BLaER1 (cell line): ENCODE measurements around the gene MAP4.

Experiments
- H3K27ac ChIP-seq: shearing (Covaris generic); formaldehyde crosslinking; 2 replicates; pipeline ENCODE4 v1.8.1; 2022
- H3K27me3 ChIP-seq: shearing (Covaris generic); formaldehyde crosslinking; 2 replicates; pipeline ENCODE4 v1.8.1; 2022
- H3K36me3 ChIP-seq: shearing (Covaris generic); formaldehyde crosslinking; 2 replicates; pipeline ENCODE4 v1.8.1; 2022
- H3K4me1 ChIP-seq: shearing (Covaris generic); formaldehyde crosslinking; 2 replicates; pipeline ENCODE4 v1.8.1; 2022
- H3K4me2 ChIP-seq: shearing (Covaris generic); formaldehyde crosslinking; 2 replicates; pipeline ENCODE4 v1.8.1; 2022
- H3K4me3 ChIP-seq: shearing (Covaris generic); formaldehyde crosslinking; 2 replicates; pipeline ENCODE4 v1.8.1; 2022
- H3K9ac ChIP-seq: shearing (Covaris generic); formaldehyde crosslinking; 2 replicates; pipeline ENCODE4 v1.8.1; 2022
- H3K9me3 ChIP-seq: shearing (Covaris generic); formaldehyde crosslinking; 2 replicates; pipeline ENCODE4 v1.8.1; 2022
- H4K20me1 ChIP-seq: shearing (Covaris generic); formaldehyde crosslinking; 2 replicates; pipeline ENCODE4 v1.8.1; 2022
- Cebpa-rat ChIP-seq: shearing (Covaris generic); IDR thresholded peaks from 2 replicates; pipeline ENCODE4 v1.8.1; 2022

Gene MAP4

GRCh38 chr3:48001991-48002390 is 14.2 kb downstream of the MAP4 start:
- H3K27me3 ChIP-seq, result no peaks in the 10 kb centered on the region
- H3K36me3 ChIP-seq, result peaks cover 9% of the 10 kb centered on the region
- H3K4me1 ChIP-seq, result peaks cover 7% of the 10 kb centered on the region; the same call in 1 of the 2 replicates
- no peak for TF ChIP-seq Cebpa-rat
- H3K4me2 ChIP-seq, result no peak overlapping the region
- no peak overlapping the region for H3K4me3 ChIP-seq
- no peak overlapping the region for H3K9ac ChIP-seq
- no peak overlapping the region for H3K27ac ChIP-seq
- H4K20me1 ChIP-seq, result peaks cover 75% of the 10 kb centered on the region
- H3K9me3 ChIP-seq, result no peaks in the 10 kb centered on the region

GRCh38 chr3:48000212-48000611 is 16.0 kb downstream of the MAP4 start:
- peaks cover 7% of the 10 kb centered on the region; the same call in 1 of the 2 replicates for H3K4me1 ChIP-seq
- H3K4me3 ChIP-seq, result no peak overlapping the region
- TF ChIP-seq Cebpa-rat, result no peak
- no peak overlapping the region for H3K27ac ChIP-seq
- H4K20me1 ChIP-seq, result peaks cover 58% of the 10 kb centered on the region
- H3K9me3 ChIP-seq, result no peaks in the 10 kb centered on the region
- no peak overlapping the region for H3K9ac ChIP-seq
- H3K4me2 ChIP-seq, result no peak overlapping the region
- no peaks in the 10 kb centered on the region for H3K27me3 ChIP-seq
- peaks cover 22% of the 10 kb centered on the region for H3K36me3 ChIP-seq

GRCh38 chr3:47996440-47996839 is 19.8 kb downstream of the MAP4 start:
- peaks cover 53% of the 10 kb centered on the region for H3K36me3 ChIP-seq
- no peak overlapping the region for H3K9ac ChIP-seq
- no peak overlapping the region for H3K4me3 ChIP-seq
- H3K27ac ChIP-seq, result no peak overlapping the region
- H3K27me3 ChIP-seq, result no peaks in the 10 kb centered on the region
- H3K4me2 ChIP-seq, result no peak overlapping the region
- H3K9me3 ChIP-seq, result no peaks in the 10 kb centered on the region
- H4K20me1 ChIP-seq, result peaks cover 49% of the 10 kb centered on the region
- H3K4me1 ChIP-seq, result peaks cover 7% of the 10 kb centered on the region; the same call in 1 of the 2 replicates
- TF ChIP-seq Cebpa-rat, result no peak

GRCh38 chr3:47994180-47994579 is 22.0 kb downstream of the MAP4 start:
- peaks cover 58% of the 10 kb centered on the region for H3K36me3 ChIP-seq
- peaks cover 7% of the 10 kb centered on the region; the same call in 1 of the 2 replicates for H3K4me1 ChIP-seq
- no peak overlapping the region for H3K4me3 ChIP-seq
- no peaks in the 10 kb centered on the region for H3K27me3 ChIP-seq
- no peak for TF ChIP-seq Cebpa-rat
- no peak overlapping the region for H3K27ac ChIP-seq
- no peak overlapping the region for H3K4me2 ChIP-seq
- peaks cover 49% of the 10 kb centered on the region for H4K20me1 ChIP-seq
- H3K9ac ChIP-seq, result no peak overlapping the region
- no peaks in the 10 kb centered on the region for H3K9me3 ChIP-seq

GRCh38 chr3:47991341-47991740 is 24.9 kb downstream of the MAP4 start:
- Histone ChIP-seq H4K20me1 (peaks cover 32% of the 10 kb centered on the region; the same call in 1 of the 2 replicates), H3K27ac (no peak overlapping the region), H3K9me3 (no peaks in the 10 kb centered on the region), H3K9ac (no peak overlapping the region), H3K4me3 (no peak overlapping the region), H3K4me2 (no peak overlapping the region), H3K4me1 (peaks cover 5% of the 10 kb centered on the region; the same call in 1 of the 2 replicates), H3K36me3 (peaks cover 62% of the 10 kb centered on the region), H3K27me3 (no peaks in the 10 kb centered on the region)
- no peak for TF ChIP-seq Cebpa-rat

GRCh38 chr3:47989981-47990440 is 26.2 kb downstream of the MAP4 start:
- Histone ChIP-seq H3K9me3 (no peaks in the 10 kb centered on the region), H3K4me3 (no peak overlapping the region), H3K4me1 (peaks cover 5% of the 10 kb centered on the region; the same call in 1 of the 2 replicates), H3K4me2 (no peak overlapping the region), H3K9ac (no peak overlapping the region), H3K36me3 (peaks cover 49% of the 10 kb centered on the region), H4K20me1 (peaks cover 32% of the 10 kb centered on the region; the same call in 1 of the 2 replicates), H3K27ac (no peak overlapping the region), H3K27me3 (no peaks in the 10 kb centered on the region)
- no peak for TF ChIP-seq Cebpa-rat

- Histone ChIP-seq H3K4me3 (no peak overlapping the region), H3K9me3 (no peaks in the 10 kb centered on the region), H3K27ac (no peak overlapping the region), H3K4me1 (peaks cover 5% of the 10 kb centered on the region; the same call in 1 of the 2 replicates), H3K4me2 (no peak overlapping the region), H3K27me3 (no peaks in the 10 kb centered on the region), H3K36me3 (peaks cover 15% of the 10 kb centered on the region; the same call in 1 of the 2 replicates), H3K9ac (no peak overlapping the region), H4K20me1 (peaks cover 30% of the 10 kb centered on the region; the same call in 1 of the 2 replicates)
- no peak for TF ChIP-seq Cebpa-rat
Measured at GRCh38 chr3:47985381-47985780, 30.8 kb downstream of the MAP4 start.

GRCh38 chr3:47984075-47984728 is 32.0 kb downstream of the MAP4 start:
- Histone ChIP-seq H3K36me3 (peaks cover 15% of the 10 kb centered on the region; the same call in 1 of the 2 replicates), H3K4me3 (no peak overlapping the region), H3K4me2 (no peak overlapping the region), H4K20me1 (peaks cover 22% of the 10 kb centered on the region; the same call in 1 of the 2 replicates), H3K27ac (no peak overlapping the region), H3K9ac (no peak overlapping the region), H3K9me3 (no peaks in the 10 kb centered on the region), H3K27me3 (no peaks in the 10 kb centered on the region), H3K4me1 (peaks cover 5% of the 10 kb centered on the region; the same call in 1 of the 2 replicates)
- TF ChIP-seq Cebpa-rat, result no peak

GRCh38 chr3:47980795-47981194 is 35.4 kb downstream of the MAP4 start:
- H3K4me3 ChIP-seq, result no peak overlapping the region
- H3K4me1 ChIP-seq, result peaks cover 17% of the 10 kb centered on the region
- H3K27ac ChIP-seq, result no peak overlapping the region
- no peaks in the 10 kb centered on the region for H3K27me3 ChIP-seq
- no peak overlapping the region for H3K4me2 ChIP-seq
- H3K9me3 ChIP-seq, result no peaks in the 10 kb centered on the region
- peaks cover 22% of the 10 kb centered on the region; the same call in 1 of the 2 replicates for H4K20me1 ChIP-seq
- no peak for TF ChIP-seq Cebpa-rat
- H3K36me3 ChIP-seq, result 0 out of 2 replicates have a peak, but pooled peaks cover 6% of the 10 kb centered on the region
- H3K9ac ChIP-seq, result no peak overlapping the region

- no peak for TF ChIP-seq Cebpa-rat
- Histone ChIP-seq H3K36me3 (peaks cover 13% of the 10 kb centered on the region; the same call in 1 of the 2 replicates), H4K20me1 (peaks cover 21% of the 10 kb centered on the region; the same call in 1 of the 2 replicates)
Measured at GRCh38 chr3:47979070-47979469, 37.1 kb downstream of the MAP4 start.

More at GRCh38 chr3:47979070-47979469, 37.1 kb downstream of the MAP4 start:
- Histone ChIP-seq H3K27me3 (no peaks in the 10 kb centered on the region), H3K4me1 (peaks cover 24% of the 10 kb centered on the region), H3K27ac (no peak overlapping the region), H3K4me2 (no peak overlapping the region), H3K9ac (no peak overlapping the region), H3K4me3 (no peak overlapping the region), H3K9me3 (no peaks in the 10 kb centered on the region)
